Uterus (tissue), 2 donors: ENCODE results near the gene NBEA.

Experiments
- POLR2A ChIP-seq, 2 donors: fragments of 450-650 bp; IDR thresholded peaks; one replicate each; pipeline ENCODE4 v1.6.1; 2016; ENCODE audit warnings: antibody characterized with exemption in 2 of 2, mild to moderate bottlenecking in 1 of 2, moderate library complexity in 1 of 2
- TF ChIP-seq, protein P1 (sequence below), 4 experiments: fragments of 200-600 bp in 2 of 4; fragments of 450-650 bp in 2 of 4; sonication (generic) in 2 of 4; IDR thresholded peaks; one replicate each; pipeline ENCODE4 v1.5.1; 2016 to 2019; ENCODE audit warnings: antibody characterized with exemption in 4 of 4, mild to moderate bottlenecking in 2 of 4, moderate library complexity in 1 of 4

DNA sequence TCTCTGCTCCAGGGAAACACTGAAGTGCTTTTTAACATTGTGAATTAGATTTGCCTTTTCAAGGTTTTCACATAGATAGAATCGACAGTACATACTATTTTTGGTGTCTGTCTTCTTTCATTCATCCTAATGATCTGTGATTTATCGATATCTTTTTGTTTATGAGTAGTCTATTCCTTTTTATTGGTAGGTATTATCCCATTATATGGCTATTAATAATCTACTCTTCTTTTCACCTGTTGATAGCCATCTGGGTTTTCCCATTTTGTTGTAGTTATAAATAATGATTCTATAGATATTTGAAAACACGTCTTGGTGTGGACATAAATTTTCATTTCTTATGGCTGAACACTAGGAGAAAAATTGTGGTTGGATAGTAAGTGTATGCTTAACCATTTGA is 271.8 kb downstream of the NBEA start:
- TF ChIP-seq, protein P1, sequence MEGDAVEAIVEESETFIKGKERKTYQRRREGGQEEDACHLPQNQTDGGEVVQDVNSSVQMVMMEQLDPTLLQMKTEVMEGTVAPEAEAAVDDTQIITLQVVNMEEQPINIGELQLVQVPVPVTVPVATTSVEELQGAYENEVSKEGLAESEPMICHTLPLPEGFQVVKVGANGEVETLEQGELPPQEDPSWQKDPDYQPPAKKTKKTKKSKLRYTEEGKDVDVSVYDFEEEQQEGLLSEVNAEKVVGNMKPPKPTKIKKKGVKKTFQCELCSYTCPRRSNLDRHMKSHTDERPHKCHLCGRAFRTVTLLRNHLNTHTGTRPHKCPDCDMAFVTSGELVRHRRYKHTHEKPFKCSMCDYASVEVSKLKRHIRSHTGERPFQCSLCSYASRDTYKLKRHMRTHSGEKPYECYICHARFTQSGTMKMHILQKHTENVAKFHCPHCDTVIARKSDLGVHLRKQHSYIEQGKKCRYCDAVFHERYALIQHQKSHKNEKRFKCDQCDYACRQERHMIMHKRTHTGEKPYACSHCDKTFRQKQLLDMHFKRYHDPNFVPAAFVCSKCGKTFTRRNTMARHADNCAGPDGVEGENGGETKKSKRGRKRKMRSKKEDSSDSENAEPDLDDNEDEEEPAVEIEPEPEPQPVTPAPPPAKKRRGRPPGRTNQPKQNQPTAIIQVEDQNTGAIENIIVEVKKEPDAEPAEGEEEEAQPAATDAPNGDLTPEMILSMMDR (IDR thresholded peaks at IDR 0.05) = no peak
- no peak for TF ChIP-seq POLR2A (IDR thresholded peaks at IDR 0.05)
